Activated CD8-positive, alpha-beta T cell treated with anti-CD3 and anti-CD28 coated beads, Interleukin-2, amount 10 ng/mL, durations not matched to agents 7 days and 5 days (primary cell): Measurements from ENCODE around the gene KIAA0513. TPM values are rescaled to one million over a fixed set of nuclear protein-coding genes. Genes with fewer than 3 reads are reported as not detected.

Experiments used
- ATAC-seq: fragments of 150-1000 bp; cut with Tn5 transposase; one replicate; pipeline ENCODE4 v1.10.0; 2021; ENCODE audit warnings: moderate library complexity
- CTCF ChIA-PET: fragments of 350-600 bp; sonication (Branson Sonifier 250); formaldehyde crosslinking; loops from one replicate; lab custom pipeline; 2021; ENCODE audit warnings: antibody characterized with exemption; lab: Charles Lee
- POLR2A ChIA-PET: fragments of 350-600 bp; sonication (Branson Sonifier 250); formaldehyde crosslinking; loops from one replicate; lab custom pipeline; 2021; ENCODE audit warnings: antibody characterized with exemption; lab: Charles Lee
- DNase-seq: peaks from one replicate; pipeline ENCODE4 v3.0.0-alpha.2; 2020
- H3K27ac Mint-ChIP-seq: one replicate; pipeline ENCODE4 v1.8.0; 2021; ENCODE audit warnings: mild to moderate bottlenecking, mixed read lengths
- H3K27me3 Mint-ChIP-seq: one replicate; pipeline ENCODE4 v1.8.0; 2021; ENCODE audit warnings: low read depth, mixed read lengths
- H3K36me3 Mint-ChIP-seq: one replicate; pipeline ENCODE4 v1.8.0; 2021; ENCODE audit warnings: low read depth, mixed read lengths
- H3K4me1 Mint-ChIP-seq: one replicate; pipeline ENCODE4 v1.8.0; 2021; ENCODE audit warnings: low read depth, mixed read lengths
- H3K4me3 Mint-ChIP-seq: one replicate; pipeline ENCODE4 v1.8.0; 2021; ENCODE audit warnings: mild to moderate bottlenecking, mixed read lengths
- H3K9me3 Mint-ChIP-seq: one replicate; pipeline ENCODE4 v1.8.0; 2022; ENCODE audit warnings: mixed read lengths; ENCODE audit not compliant: insufficient read depth
- total RNA-seq, 2 experiments: library from RNA; stranded (reverse); gene quantifications; one replicate each; pipeline ENCODE4 v1.2.3, GENCODE V29; 2021

The KIAA0513 gene
- total RNA-seq, 2 experiments from 2014 or later = 8.1 to 9.1 TPM

DNA sequence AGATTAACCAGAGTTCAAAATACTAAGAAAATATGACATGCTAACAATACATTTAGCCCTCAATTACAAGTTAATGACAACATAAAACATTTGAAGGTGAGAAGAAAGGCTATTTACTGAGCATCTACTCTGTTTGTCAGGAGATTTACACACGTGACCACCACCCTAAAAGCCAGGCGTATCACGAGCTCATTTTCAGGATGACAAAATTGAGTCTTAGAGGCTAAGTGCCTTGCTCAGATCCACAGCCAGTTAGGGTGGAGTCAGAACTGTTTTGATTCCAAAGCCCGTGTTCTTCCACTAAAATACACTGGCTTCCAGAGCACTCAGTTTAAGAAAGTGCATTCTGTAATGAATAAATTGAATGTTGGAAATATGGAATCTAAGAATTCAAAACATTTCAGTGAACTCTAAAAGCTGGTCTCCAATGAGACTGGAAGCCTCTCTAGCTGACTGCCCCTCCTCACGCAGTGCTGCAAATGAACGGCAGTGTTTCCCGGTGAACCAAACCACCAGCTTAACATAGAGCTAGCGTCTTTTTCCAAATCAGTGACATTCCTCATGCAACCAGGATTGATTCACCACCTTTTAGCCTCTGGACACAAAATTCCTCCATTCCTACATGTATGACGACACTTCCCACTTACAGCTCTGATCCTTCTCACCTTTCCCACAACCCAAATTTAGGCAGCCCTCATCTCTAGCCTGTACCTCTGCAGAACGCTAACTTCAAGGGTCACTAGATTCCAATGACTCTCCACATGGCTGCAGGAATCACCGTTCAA is 22.1 kb upstream of the KIAA0513 start:
- CTCF ChIA-PET = interaction anchor here (1.3 to 1.6 kb wide), 4 partner anchors 35 to 279 kb away, joined by 3 to 6 read pairs (median 4); no protein-coding TSS in a partner anchor
- Mint-ChIP-seq H3K27ac (no peak overlapping the region), H3K9me3 (no peaks in the 10 kb centered on the region), H3K4me1 (peaks cover 45% of the 10 kb centered on the region), H3K4me3 (no peak overlapping the region), H3K27me3 (no peaks in the 10 kb centered on the region), H3K36me3 (peaks cover 13% of the 10 kb centered on the region)
- no peak for DNase-seq
- no peak for ATAC-seq
- POLR2A ChIA-PET = no interaction called here

DNA sequence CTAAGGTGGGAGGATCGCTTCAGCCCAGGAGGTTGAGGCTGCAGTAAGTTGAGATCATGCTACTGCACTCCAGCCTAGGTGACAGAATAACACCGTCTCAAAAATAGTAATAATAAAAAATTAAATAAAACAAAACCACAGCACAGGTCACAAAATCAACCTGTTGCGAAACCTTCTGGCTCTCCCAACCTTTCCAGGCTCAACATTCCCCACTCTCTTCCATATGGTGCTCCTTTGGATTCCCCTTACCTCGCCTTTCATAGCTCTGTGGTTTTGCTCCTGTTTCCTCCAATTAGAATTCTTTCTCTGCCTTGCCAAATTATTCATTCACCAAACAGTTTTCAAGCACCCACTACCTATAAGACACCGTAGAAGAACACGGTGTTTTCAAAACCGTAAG is 21.0 kb upstream of the KIAA0513 start:
- Mint-ChIP-seq H3K36me3 (peaks cover 11% of the 10 kb centered on the region), H3K9me3 (no peaks in the 10 kb centered on the region), H3K27ac (no peak overlapping the region), H3K4me1 (peaks cover 49% of the 10 kb centered on the region), H3K4me3 (no peak overlapping the region), H3K27me3 (no peaks in the 10 kb centered on the region)
- ATAC-seq (no peak), DNase-seq (no peak)
- CTCF ChIA-PET = interaction anchor here (0.9 to 1.5 kb wide), 3 partner anchors 36 to 280 kb away, joined by 3 read pairs; no protein-coding TSS in a partner anchor
- POLR2A ChIA-PET = no interaction called here

DNA sequence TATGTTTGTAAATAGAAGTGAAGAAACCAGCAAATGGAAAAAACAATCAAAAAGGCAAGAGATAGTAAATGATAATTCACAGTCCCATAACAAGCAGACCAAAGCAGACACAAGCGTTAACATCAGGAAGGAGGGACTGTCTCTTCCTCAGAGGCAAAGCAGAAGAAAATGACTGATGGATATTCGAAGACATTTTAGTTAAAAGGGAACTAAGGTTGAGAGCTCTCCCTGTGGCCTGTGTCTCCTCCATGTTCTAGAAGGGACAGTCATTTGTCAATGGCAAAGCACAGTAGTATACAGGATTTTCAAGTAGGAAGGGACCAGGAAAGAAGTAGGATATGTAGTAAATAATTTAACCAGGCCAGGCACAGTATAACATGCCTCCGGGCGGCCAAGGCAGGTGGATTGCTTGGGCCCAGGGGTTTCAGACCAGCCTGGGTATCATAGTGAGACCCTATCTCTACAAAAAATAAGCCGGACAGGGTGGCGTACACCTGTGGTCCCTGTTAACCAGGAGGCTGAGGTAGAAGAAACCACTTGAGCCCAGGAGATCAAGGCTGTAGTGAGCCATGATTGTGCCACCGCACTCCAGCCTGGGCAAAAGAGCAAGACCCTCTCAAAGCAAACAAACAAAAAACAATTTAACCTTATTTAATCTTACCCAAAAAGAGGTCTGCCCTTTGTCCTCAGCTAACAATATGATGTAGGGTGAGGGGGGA is 19.9 kb upstream of the KIAA0513 start:
- H3K27me3 Mint-ChIP-seq = no peaks in the 10 kb centered on the region
- CTCF ChIA-PET = interaction anchor here (0.9 kb wide), 1 partner anchor 79 kb away, joined by 3 read pairs; no protein-coding TSS in a partner anchor
- H3K4me3 Mint-ChIP-seq = no peak overlapping the region
- H3K27ac Mint-ChIP-seq = no peak overlapping the region
- H3K4me1 Mint-ChIP-seq = peaks cover 44% of the 10 kb centered on the region
- ATAC-seq (no peak), DNase-seq (no peak)
- peaks cover 11% of the 10 kb centered on the region for H3K36me3 Mint-ChIP-seq
- POLR2A ChIA-PET = no interaction called here
- no peaks in the 10 kb centered on the region for H3K9me3 Mint-ChIP-seq

DNA sequence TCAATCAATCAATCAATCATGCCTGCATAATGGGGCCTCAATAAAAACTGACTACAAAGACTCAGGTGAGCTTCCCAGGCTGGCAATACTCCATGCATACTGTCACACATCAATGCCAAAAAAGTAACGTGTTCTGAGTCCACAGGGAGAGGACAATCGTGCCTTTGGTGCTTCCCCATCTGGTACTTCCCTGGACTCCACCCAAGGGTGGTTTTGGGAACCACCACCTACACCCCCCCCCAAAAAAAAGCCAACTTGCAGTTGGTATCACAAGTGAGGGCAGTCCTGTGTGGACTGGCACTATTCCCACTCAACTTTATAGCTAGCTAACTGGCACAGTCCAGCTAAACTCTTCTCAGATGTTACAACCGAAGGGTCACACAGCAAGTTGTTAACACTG is 19.3 kb upstream of the KIAA0513 start:
- H3K9me3 Mint-ChIP-seq = no peaks in the 10 kb centered on the region
- no peak overlapping the region for H3K4me3 Mint-ChIP-seq
- CTCF ChIA-PET = interaction anchor here (0.9 kb wide), 1 partner anchor 38 kb away, joined by 3 read pairs; no protein-coding TSS in a partner anchor
- H3K4me1 Mint-ChIP-seq = peaks cover 40% of the 10 kb centered on the region
- DNase-seq (no peak), ATAC-seq (no peak)
- no peaks in the 10 kb centered on the region for H3K27me3 Mint-ChIP-seq
- POLR2A ChIA-PET = no interaction called here
- H3K27ac Mint-ChIP-seq = no peak overlapping the region
- peaks cover 8% of the 10 kb centered on the region for H3K36me3 Mint-ChIP-seq

DNA sequence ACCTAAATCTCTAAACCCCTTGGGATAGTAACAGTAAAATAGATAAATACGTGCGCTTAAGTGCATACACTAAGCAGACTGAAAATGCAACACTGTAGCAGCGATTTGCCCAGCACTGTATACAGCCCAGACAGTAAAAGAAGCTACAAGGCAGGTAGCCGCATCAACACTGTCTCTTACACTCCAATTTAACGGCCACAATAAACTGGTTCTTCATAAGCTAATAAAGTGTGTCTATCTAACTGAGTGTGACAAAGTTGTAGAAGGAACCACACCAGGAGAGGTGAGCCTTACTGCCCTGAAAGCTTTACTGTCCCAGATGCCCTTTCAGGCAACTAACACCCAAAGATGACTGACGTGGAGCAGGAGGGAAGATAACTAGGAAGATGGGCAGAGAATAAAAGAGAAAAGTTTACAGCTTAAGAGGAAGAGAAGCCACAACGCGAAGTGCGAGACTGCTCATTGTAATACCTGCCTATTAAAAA is 17.1 kb upstream of the KIAA0513 start:
- Mint-ChIP-seq H3K27me3 (peaks cover 4% of the 10 kb centered on the region), H3K9me3 (no peaks in the 10 kb centered on the region), H3K4me3 (peak overlapping the region; percentile 88), H3K4me1 (peaks cover 23% of the 10 kb centered on the region), H3K27ac (peak overlapping the region; percentile 97), H3K36me3 (peaks cover 8% of the 10 kb centered on the region)
- DNase-seq (no peak), ATAC-seq (no peak)
- ChIA-PET CTCF (interaction anchor here (0.8 to 4.8 kb wide), 9 partner anchors 14 to 272 kb away, joined by 3 to 49 read pairs (median 5); partner anchors contain the start of gene KIAA0513), POLR2A (interaction anchor here (1.8 to 2.2 kb wide), 3 partner anchors 17 to 76 kb away, joined by 6 to 21 read pairs (median 8); partner anchors contain the start of gene KIAA0513)

DNA sequence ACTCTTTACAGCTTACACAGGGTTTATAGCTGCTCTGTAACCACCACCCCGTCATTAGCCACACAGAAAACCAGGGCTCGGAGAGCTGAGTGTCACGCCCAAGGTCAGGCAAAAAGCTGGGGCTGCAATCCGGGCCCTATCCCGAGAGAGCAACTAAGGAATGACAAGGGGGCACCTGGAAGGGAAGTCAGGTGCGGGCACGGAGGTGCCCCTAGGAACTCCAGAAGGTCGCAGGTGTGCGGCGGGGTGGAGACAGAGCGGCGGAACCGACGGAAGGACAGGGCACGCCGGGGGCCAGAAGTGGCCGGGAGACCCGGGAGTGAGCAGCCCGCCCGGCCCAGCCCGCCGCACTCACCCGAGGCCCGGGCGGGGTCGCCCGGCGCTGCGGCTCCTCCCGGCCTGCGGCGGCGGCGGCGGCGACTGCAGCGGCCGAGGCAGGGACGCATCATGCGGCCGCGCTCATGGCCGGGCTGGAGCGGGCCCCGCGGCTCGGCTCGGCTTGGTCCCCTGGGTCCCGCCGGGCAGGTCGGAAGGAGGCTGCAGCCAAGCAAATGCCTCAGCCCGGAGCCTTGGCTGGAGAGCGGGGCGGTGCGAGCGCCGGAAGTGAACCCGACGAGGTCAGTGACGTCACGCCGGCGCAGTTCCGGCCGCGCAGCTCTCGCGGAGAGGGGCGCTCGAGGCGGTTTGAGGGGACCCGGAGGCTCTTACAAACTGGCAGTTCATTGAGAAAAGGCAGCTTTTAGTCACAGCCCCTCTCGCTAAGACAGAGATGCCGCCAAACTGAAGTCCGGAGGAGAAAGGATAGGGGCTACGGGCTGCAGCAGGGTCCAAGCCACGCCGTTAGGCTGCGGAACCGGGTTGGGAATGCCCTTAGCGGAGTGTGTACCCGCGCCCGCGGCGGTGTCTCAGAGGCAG is 16.4 kb upstream of the KIAA0513 start, which contains the start of gene ZDHHC7:
ZDHHC7 (minus strand) TSS at position 605 of the 915 bp plus-strand sequence. CDS start 20,917 bp downstream, outside the sequence.
- POLR2A ChIA-PET = interaction anchor here (0.9 to 2.2 kb wide), 5 partner anchors 8 to 76 kb away, joined by 3 to 21 read pairs (median 6); partner anchors contain the start of gene KIAA0513
- H3K4me1 Mint-ChIP-seq = peaks cover 21% of the 10 kb centered on the region

GRCh38 chr16:85011846-85012284 is 15.7 kb upstream of the KIAA0513 start:
- Mint-ChIP-seq H3K27ac (peak overlapping the region; percentile 98), H3K9me3 (no peaks in the 10 kb centered on the region), H3K36me3 (peaks cover 5% of the 10 kb centered on the region), H3K4me1 (peaks cover 27% of the 10 kb centered on the region), H3K27me3 (peaks cover 4% of the 10 kb centered on the region), H3K4me3 (peak overlapping the region; percentile 96)
- ATAC-seq (peak; percentile 2), DNase-seq (no peak)
- ChIA-PET POLR2A (interaction anchor here (0.9 to 2.2 kb wide), 5 partner anchors 8 to 75 kb away, joined by 3 to 21 read pairs (median 6); partner anchors contain the start of gene KIAA0513), CTCF (interaction anchor here (0.9 to 4.8 kb wide), 8 partner anchors 11 to 93 kb away, joined by 3 to 49 read pairs (median 6); partner anchors contain the start of gene KIAA0513)

More for the DNA sequence above, 16.4 kb upstream of the KIAA0513 start, which contains the start of gene ZDHHC7:
- peaks cover 4% of the 10 kb centered on the region for H3K27me3 Mint-ChIP-seq
- CTCF ChIA-PET = interaction anchor here (0.8 to 4.8 kb wide), 11 partner anchors 11 to 273 kb away, joined by 3 to 49 read pairs (median 4); partner anchors contain the start of gene KIAA0513
- peak within 1 kb of the TSS; percentile 96 for H3K4me3 Mint-ChIP-seq
- peak within 1 kb of the TSS; percentile 98 for H3K27ac Mint-ChIP-seq
- no peaks in the 10 kb centered on the region for H3K9me3 Mint-ChIP-seq
- H3K36me3 Mint-ChIP-seq = peaks cover 5% of the 10 kb centered on the region
- peak; percentile 91 for DNase-seq
- ATAC-seq = peak; percentile 94

GRCh38 chr16:85014311-85014710 is 13.3 kb upstream of the KIAA0513 start:
- Mint-ChIP-seq H3K4me1 (peaks cover 34% of the 10 kb centered on the region), H3K9me3 (no peaks in the 10 kb centered on the region), H3K4me3 (no peak overlapping the region), H3K27me3 (peaks cover 15% of the 10 kb centered on the region), H3K36me3 (peaks cover 3% of the 10 kb centered on the region), H3K27ac (no peak overlapping the region)
- no peak for ATAC-seq
- no peak for DNase-seq
- ChIA-PET POLR2A (no interaction called here), CTCF (interaction anchor here (1.0 to 4.8 kb wide), 3 partner anchors 14 to 72 kb away, joined by 3 to 49 read pairs (median 3); no protein-coding TSS in a partner anchor)

GRCh38 chr16:85015481-85016187 is 12.0 kb upstream of the KIAA0513 start:
- ATAC-seq (no peak), DNase-seq (no peak)
- CTCF ChIA-PET = interaction anchor here (1.2 to 3.1 kb wide), 4 partner anchors 11 to 71 kb away, joined by 3 to 13 read pairs (median 7); partner anchors contain the start of gene KIAA0513
- peaks cover 17% of the 10 kb centered on the region for H3K27me3 Mint-ChIP-seq
- POLR2A ChIA-PET = interaction anchor here (1.1 kb wide), 1 partner anchor 12 kb away, joined by 3 read pairs; the partner anchor contains the start of gene KIAA0513
- no peak overlapping the region for H3K27ac Mint-ChIP-seq
- H3K4me1 Mint-ChIP-seq = peaks cover 22% of the 10 kb centered on the region
- no peak overlapping the region for H3K4me3 Mint-ChIP-seq
- no peaks in the 10 kb centered on the region for H3K9me3 Mint-ChIP-seq
- H3K36me3 Mint-ChIP-seq = peaks cover 2% of the 10 kb centered on the region

GRCh38 chr16:85017151-85017550 is 10.4 kb upstream of the KIAA0513 start:
- ChIA-PET CTCF (interaction anchor here (1.2 to 3.1 kb wide), 2 partner anchors 46 to 70 kb away, joined by 3 to 13 read pairs; no protein-coding TSS in a partner anchor), POLR2A (interaction anchor here (1.1 kb wide), 1 partner anchor 38 kb away, joined by 4 read pairs; no protein-coding TSS in a partner anchor)
- DNase-seq (no peak), ATAC-seq (peak; percentile 38)
- Mint-ChIP-seq H3K27me3 (peaks cover 20% of the 10 kb centered on the region), H3K27ac (no peak overlapping the region), H3K4me1 (peaks cover 16% of the 10 kb centered on the region), H3K9me3 (no peaks in the 10 kb centered on the region), H3K4me3 (no peak overlapping the region), H3K36me3 (no peaks in the 10 kb centered on the region)
